ENCODE measurements around the gene YAE1.

- TF ChIP-seq, protein P1, sequence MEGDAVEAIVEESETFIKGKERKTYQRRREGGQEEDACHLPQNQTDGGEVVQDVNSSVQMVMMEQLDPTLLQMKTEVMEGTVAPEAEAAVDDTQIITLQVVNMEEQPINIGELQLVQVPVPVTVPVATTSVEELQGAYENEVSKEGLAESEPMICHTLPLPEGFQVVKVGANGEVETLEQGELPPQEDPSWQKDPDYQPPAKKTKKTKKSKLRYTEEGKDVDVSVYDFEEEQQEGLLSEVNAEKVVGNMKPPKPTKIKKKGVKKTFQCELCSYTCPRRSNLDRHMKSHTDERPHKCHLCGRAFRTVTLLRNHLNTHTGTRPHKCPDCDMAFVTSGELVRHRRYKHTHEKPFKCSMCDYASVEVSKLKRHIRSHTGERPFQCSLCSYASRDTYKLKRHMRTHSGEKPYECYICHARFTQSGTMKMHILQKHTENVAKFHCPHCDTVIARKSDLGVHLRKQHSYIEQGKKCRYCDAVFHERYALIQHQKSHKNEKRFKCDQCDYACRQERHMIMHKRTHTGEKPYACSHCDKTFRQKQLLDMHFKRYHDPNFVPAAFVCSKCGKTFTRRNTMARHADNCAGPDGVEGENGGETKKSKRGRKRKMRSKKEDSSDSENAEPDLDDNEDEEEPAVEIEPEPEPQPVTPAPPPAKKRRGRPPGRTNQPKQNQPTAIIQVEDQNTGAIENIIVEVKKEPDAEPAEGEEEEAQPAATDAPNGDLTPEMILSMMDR (IDR thresholded peaks at IDR 0.05), result no peak
- no peak for TF ChIP-seq POLR2A (IDR thresholded peaks at IDR 0.05)
Observed at GRCh38 chr7:39606352-39606751, 40.1 kb downstream of the YAE1 start.
